Spleen (tissue), 11 donors: Measurements from ENCODE around the gene PPP1R3F. TPM values are rescaled to one million over a fixed set of nuclear protein-coding genes. Genes with fewer than 3 reads are reported as not detected.
"Not testable (repeated sequence)": the region's sequence is repeated elsewhere in the genome, so short reads cannot be mapped to it uniquely, and the experiment has no call there.

Source experiments
- DNase-seq: peaks from one replicate; pipeline ENCODE4 v3.0.0-alpha.2; 2020
- H3K27ac ChIP-seq, 8 donors: fragments of 200-600 bp; sonication (generic) in 7 of 8; 1 replicate in 4 of 8; 2 replicates in 4 of 8; pipeline versions ENCODE4 v1.5.0 to v1.8.0; 2016 to 2021; ENCODE audit warnings: inconsistent platforms in 4 of 8, mild to moderate bottlenecking in 4 of 8, moderate library complexity in 1 of 8
- H3K27me3 ChIP-seq, 7 donors: fragments of 200-600 bp; sonication (generic) in 6 of 7; replicated peaks in 1 of 7; 1 replicate in 4 of 7; 2 replicates in 3 of 7; pipeline versions ENCODE4 v1.5.0 to v1.8.0; 2016 to 2021; ENCODE audit warnings: inconsistent platforms in 3 of 7, mild to moderate bottlenecking in 1 of 7
- H3K36me3 ChIP-seq, 6 donors: fragments of 200-600 bp; sonication (generic) in 5 of 6; 1 replicate in 4 of 6; 2 replicates in 2 of 6; pipeline versions ENCODE4 v1.5.0 to v1.8.0; 2016 to 2021; ENCODE audit warnings: inconsistent platforms in 2 of 6
- H3K4me1 ChIP-seq, 6 donors: fragments of 200-600 bp; sonication (generic) in 5 of 6; 1 replicate in 3 of 6; 2 replicates in 3 of 6; pipeline versions ENCODE4 v1.5.0 to v1.8.0; 2016 to 2021; ENCODE audit warnings: inconsistent platforms in 3 of 6
- H3K4me3 ChIP-seq, 8 donors: fragments of 200-600 bp; sonication (generic) in 7 of 8; 1 replicate in 4 of 8; 2 replicates in 4 of 8; pipeline versions ENCODE4 v1.5.0 to v1.8.0; 2016 to 2021; ENCODE audit warnings: inconsistent platforms in 4 of 8, mild to moderate bottlenecking in 4 of 8, moderate library complexity in 2 of 8
- H3K9me3 ChIP-seq, 8 donors: fragments of 200-600 bp; sonication (generic) in 7 of 8; 1 replicate in 4 of 8; 2 replicates in 4 of 8; pipeline versions ENCODE4 v1.5.0 to v1.8.0; 2016 to 2021; ENCODE audit warnings: inconsistent platforms in 4 of 8
- CTCF ChIP-seq, 11 experiments: fragments of 200-600 bp in 7 of 11; fragments of 450-650 bp in 4 of 11; sonication (generic) in 4 of 11; IDR thresholded peaks in 8 of 11; conservative IDR thresholded peaks in 3 of 11; 1 replicate in 7 of 11; 2 replicates in 4 of 11; pipeline versions ENCODE4 v1.4.0 to v1.8.0; 2016 to 2021; ENCODE audit warnings: antibody characterized with exemption in 11 of 11, inconsistent platforms in 4 of 11, mild to moderate bottlenecking in 1 of 11
- POLR2A ChIP-seq, 3 donors: fragments of 450-650 bp; IDR thresholded peaks; one replicate each; pipeline ENCODE4 v1.5.1; 2017; ENCODE audit warnings: antibody characterized with exemption in 3 of 3, mild to moderate bottlenecking in 1 of 3
- POLR2AphosphoS5 ChIP-seq, 3 donors: sonication (generic); formaldehyde crosslinking; IDR thresholded peaks; one replicate each; pipeline ENCODE4 v1.5.1; 2017; ENCODE audit warnings: antibody characterized with exemption in 3 of 3
- WGBS, 5 donors: extraction: QIAGEN DNeasy Blood & Tissue Kit in 3 of 5; methylation state at CpG; one replicate each; pipeline versions ENCODE4 v1.1.5 to v1.1.7; 2013 to 2018; 5-methylcytosine and 5-hydroxymethylcytosine counted together
- intact Hi-C: fragments of 100-400 bp; cut with DNase I; formaldehyde crosslinking; loops from one replicate; pipeline ENCODE4 v1.15.0; 2023; ENCODE audit warnings: low total_unique reads
- polyA plus RNA-seq, 3 donors: library from polyadenylated mRNA; stranded (reverse); fragments of 200-250 nt; gene quantifications; one replicate each; pipeline ENCODE4 v1.2.1, GENCODE V29; 2013
- total RNA-seq, 7 donors: library from RNA; depleted of rRNA in 3 of 7; stranded (reverse); fragments of >200 nt in 3 of 7; fragmentation: NEBNext Ultra II Directional in 4 of 7; extraction: Animal tissue kit (Norgen Biotek cat#: 25700) in 4 of 7; gene quantifications; one replicate each; pipeline versions ENCODE4 v1.1.0 to v1.2.1, GENCODE V29; 2016 to 2021
- donor health status: healthy with polysubstance abuse.
- donor health status: DM: no; HTN: no; CAD: no; lungs with moderate emphysema.
- donor health status: DM: no; HTN: no; CAD: no.
- donor health status: Bipolar disorder and iron deficiency.
- donor health status: healthy.
- donor health status: DM: no; HTN: no; CAD: no.
- donor health status: DM: yes; HTN: yes; CAD: no.

PPP1R3F gene
- total and polyA plus RNA-seq, 10 donors: 2.2 to 8.9 (median 5.6) TPM

DNA sequence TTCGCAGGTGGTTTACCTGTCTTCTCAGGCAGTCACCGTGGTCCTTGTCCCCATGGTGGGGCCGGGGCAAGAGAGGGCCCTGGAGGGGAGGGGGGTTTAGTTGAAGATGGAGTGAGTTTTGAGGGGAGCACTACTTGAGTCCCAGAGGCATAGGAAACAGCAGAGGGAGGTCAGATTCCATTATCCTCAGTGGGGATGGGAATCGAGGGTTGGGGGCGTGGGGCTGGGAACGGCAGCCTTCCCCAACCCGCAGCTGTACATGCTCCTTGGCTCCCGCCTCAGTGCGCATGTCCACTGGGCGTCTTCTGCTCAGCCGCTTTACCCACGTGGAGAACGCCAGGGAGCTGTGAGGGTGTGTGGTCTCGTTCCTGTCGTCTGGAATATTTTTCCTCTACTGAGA is 33.8 kb downstream of the PPP1R3F start, which contains the start of gene GAGE10:
Gene GAGE10, plus strand, starts transcription at position 301 of the 400 bp plus-strand sequence. CDS start 1,214 bp downstream, outside the sequence.
- no peaks in the 10 kb centered on the region for H3K36me3 ChIP-seq
- peaks cover 0 to 2% (median 0%) of the 10 kb centered on the region in 6 donors for H3K4me1 ChIP-seq
- DNase-seq: no peak
- no peaks in the 10 kb centered on the region for H3K27me3 ChIP-seq
- intact Hi-C loops: no loop called here
- H3K4me3 ChIP-seq: no peak within 1 kb of the TSS
- WGBS, 5 donors: 50 to 87% (median 85%) methylated on average over 2 to 15 of the region's 15 CpGs
- H3K9me3 ChIP-seq: no peaks in the 10 kb centered on the region
- TF ChIP-seq POLR2A (IDR thresholded peaks at IDR 0.05) (no peak), CTCF (IDR thresholded peaks at IDR 0.05 in 8 of 11, conservative IDR thresholded peaks at IDR 0.05 in 3 of 11) (no peak), POLR2AphosphoS5 (IDR thresholded peaks at IDR 0.05) (no peak)
- no peak within 1 kb of the TSS for H3K27ac ChIP-seq

GRCh38 chrX:49307775-49308174 is 38.2 kb downstream of the PPP1R3F start:
- H3K4me3 ChIP-seq, H3K27ac ChIP-seq, H3K36me3 ChIP-seq, H3K9me3 ChIP-seq, H3K27me3 ChIP-seq, intact Hi-C loops, DNase-seq: not testable (repeated sequence)
- peaks cover 0 to 20% (median 7%) of the 10 kb centered on the region in 6 donors for H3K4me1 ChIP-seq
- 49 to 58% (median 55%) methylated on average over 2 of the region's 2 CpGs for WGBS, 5 donors

- H3K36me3 ChIP-seq: no peaks in the 10 kb centered on the region
- 36 to 60% (median 54%) methylated on average over 12 to 15 of the region's 15 CpGs for WGBS, 5 donors
- DNase-seq: peak; percentile 78
- TF ChIP-seq POLR2A (IDR thresholded peaks at IDR 0.05): no peak
- peak in 1 of 3 donors; percentile 48 for TF ChIP-seq POLR2AphosphoS5 (IDR thresholded peaks at IDR 0.05)
- intact Hi-C loops: no loop called here
- no peaks in the 10 kb centered on the region for H3K27me3 ChIP-seq
- H3K9me3 ChIP-seq: no peaks in the 10 kb centered on the region
- H3K4me1 ChIP-seq: peaks cover 0 to 20% (median 7%) of the 10 kb centered on the region in 6 donors
- peak overlapping the region in 7 of 8 donors; percentile 8 to 64 (median 30) for H3K4me3 ChIP-seq
- H3K27ac ChIP-seq: peak overlapping the region; percentile 69 to 83 (median 77)
Observed at GRCh38 chrX:49308604-49309269, 39.1 kb downstream of the PPP1R3F start.

DNA sequence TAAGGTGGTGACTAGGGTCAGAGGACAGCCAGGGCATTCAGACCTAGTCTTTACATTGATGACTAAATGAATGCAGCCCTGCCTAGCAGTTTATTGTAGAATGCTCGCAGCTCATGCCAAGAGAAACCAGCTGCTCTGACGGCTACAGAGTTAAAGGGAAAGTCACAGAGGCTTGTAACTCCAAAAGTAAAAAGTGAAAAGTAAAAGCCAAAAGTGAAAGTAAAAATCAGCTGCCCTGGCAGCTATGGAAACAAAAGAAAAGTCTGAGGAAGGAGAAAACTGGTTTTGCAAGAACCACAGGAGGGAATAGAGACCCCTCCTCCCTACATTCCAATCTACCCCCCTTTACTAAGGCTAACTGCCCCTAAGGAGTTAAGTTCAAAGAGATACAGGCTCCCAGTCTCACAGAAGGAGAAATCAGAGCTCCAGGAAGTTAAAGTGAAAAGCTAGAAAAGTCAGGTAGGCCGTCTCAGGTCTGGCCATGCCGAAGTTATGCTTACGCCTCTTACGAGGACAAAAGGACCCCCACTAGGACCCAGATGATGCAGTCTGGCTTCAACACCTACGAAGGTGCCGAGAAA is 39.9 kb downstream of the PPP1R3F start:
- H3K9me3 ChIP-seq: no peaks in the 10 kb centered on the region
- H3K36me3 ChIP-seq: no peaks in the 10 kb centered on the region
- 11 to 45% (median 24%) methylated on average over 8 of the region's 8 CpGs for WGBS, 5 donors
- H3K4me3 ChIP-seq: peak overlapping the region; percentile 8 to 64 (median 29)
- H3K27me3 ChIP-seq: no peaks in the 10 kb centered on the region
- peaks cover 0 to 20% (median 7%) of the 10 kb centered on the region in 6 donors for H3K4me1 ChIP-seq
- TF ChIP-seq POLR2A (IDR thresholded peaks at IDR 0.05): no peak
- no peak for TF ChIP-seq POLR2AphosphoS5 (IDR thresholded peaks at IDR 0.05)
- TF ChIP-seq CTCF (IDR thresholded peaks at IDR 0.05 in 8 of 11, conservative IDR thresholded peaks at IDR 0.05 in 3 of 11): no peak
- intact Hi-C loops: no loop called here
- H3K27ac ChIP-seq: peak overlapping the region; percentile 69 to 83 (median 77)
- no peak for DNase-seq

DNA sequence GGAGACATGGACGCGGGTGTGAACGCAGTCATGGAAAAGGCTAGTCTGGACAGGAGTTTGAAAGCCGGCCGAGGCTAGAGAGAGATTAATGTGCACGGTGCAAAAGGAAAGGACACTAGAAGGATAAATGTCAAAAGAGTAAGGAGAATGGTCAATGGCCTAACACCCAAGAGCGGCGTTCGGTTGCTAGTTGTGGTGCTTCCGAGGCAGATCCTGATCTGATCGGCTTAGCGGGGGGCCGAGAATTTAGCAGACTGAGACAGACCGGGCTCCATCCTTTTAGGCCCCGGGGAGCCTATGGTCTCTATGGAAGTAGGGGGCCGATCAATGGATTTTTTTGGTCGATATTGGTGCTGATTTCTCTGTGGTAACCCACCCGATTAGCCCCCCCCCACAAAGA is 40.8 kb downstream of the PPP1R3F start:
- TF ChIP-seq CTCF (IDR thresholded peaks at IDR 0.05 in 8 of 11, conservative IDR thresholded peaks at IDR 0.05 in 3 of 11) (no peak), POLR2A (IDR thresholded peaks at IDR 0.05) (no peak), POLR2AphosphoS5 (IDR thresholded peaks at IDR 0.05) (no peak)
- no peaks in the 10 kb centered on the region for H3K27me3 ChIP-seq
- WGBS, 5 donors: 82 to 92% (median 89%) methylated on average over 16 to 18 of the region's 18 CpGs
- no peaks in the 10 kb centered on the region for H3K9me3 ChIP-seq
- peaks cover 0 to 20% (median 7%) of the 10 kb centered on the region in 6 donors for H3K4me1 ChIP-seq
- peak overlapping the region in 4 of 8 donors; percentile 75 to 83 (median 80) for H3K27ac ChIP-seq
- DNase-seq: no peak
- intact Hi-C loops: no loop called here
- peak overlapping the region in 1 of 8 donors; percentile 64 for H3K4me3 ChIP-seq
- H3K36me3 ChIP-seq: no peaks in the 10 kb centered on the region
